GM19193 (cell line): ENCODE results near the gene ROR2.

Experiments
- POLR2A ChIP-seq: IDR thresholded peaks from 4 replicates; pipeline ENCODE4 v1.6.1; 2011; ENCODE audit not compliant: insufficient read depth, insufficient read length; ENCODE audit errors: extremely low read depth

The ROR2 gene

GRCh38 chr9:91818647-91819403 lies 131.2 kb downstream of the ROR2 start:
- no peak for TF ChIP-seq POLR2A

- TF ChIP-seq POLR2A: no peak
Measured at GRCh38 chr9:91818225-91818585, 131.8 kb downstream of the ROR2 start.

GRCh38 chr9:91817493-91818224 lies 132.4 kb downstream of the ROR2 start:
- TF ChIP-seq POLR2A: no peak

- no peak for TF ChIP-seq POLR2A
Measured at GRCh38 chr9:91817106-91817492, 132.9 kb downstream of the ROR2 start.

- TF ChIP-seq POLR2A: no peak
Measured at GRCh38 chr9:91816356-91816755, 133.7 kb downstream of the ROR2 start.

GRCh38 chr9:91815896-91816295 lies 134.1 kb downstream of the ROR2 start:
- no peak for TF ChIP-seq POLR2A

GRCh38 chr9:91814753-91815152 lies 135.3 kb downstream of the ROR2 start:
- TF ChIP-seq POLR2A: no peak

GRCh38 chr9:91814201-91814600 lies 135.8 kb downstream of the ROR2 start:
- TF ChIP-seq POLR2A: no peak

GRCh38 chr9:91813176-91813795 lies 136.7 kb downstream of the ROR2 start:
- no peak for TF ChIP-seq POLR2A

GRCh38 chr9:91812191-91812590 lies 137.8 kb downstream of the ROR2 start:
- TF ChIP-seq POLR2A: no peak

- TF ChIP-seq POLR2A: no peak
Measured at GRCh38 chr9:91811024-91811909, 138.8 kb downstream of the ROR2 start.

GRCh38 chr9:91810286-91810905 lies 139.6 kb downstream of the ROR2 start:
- TF ChIP-seq POLR2A: no peak

GRCh38 chr9:91809581-91810285 lies 140.3 kb downstream of the ROR2 start:
- no peak for TF ChIP-seq POLR2A

GRCh38 chr9:91807643-91808246 lies 142.3 kb downstream of the ROR2 start:
- TF ChIP-seq POLR2A: no peak

GRCh38 chr9:91805031-91805430 lies 145.0 kb downstream of the ROR2 start:
- TF ChIP-seq POLR2A: no peak
